A673 (cell line): ENCODE data around the gene NHSL1.

Source experiments
- CTCF ChIP-seq: fragments of 300-800, 200-600 bp; sonication (generic); conservative IDR thresholded peaks from 2 replicates; pipeline ENCODE4 v1.5.1; 2017; ENCODE audit warnings: low read depth, mild to moderate bottlenecking, antibody characterized with exemption, low read length, moderate library complexity, mixed read lengths
- EZH2 ChIP-seq: fragments of 200-600 bp; sonication (generic); IDR thresholded peaks from 2 replicates; pipeline ENCODE4 v1.6.1; 2017; ENCODE audit warnings: borderline replicate concordance, low read depth, mild to moderate bottlenecking, mixed read lengths, antibody characterized with exemption, low read length; ENCODE audit not compliant: poor library complexity, severe bottlenecking

GRCh38 chr6:138500867-138501446 lies 1.7 kb upstream of the NHSL1 start:
- no peak for TF ChIP-seq CTCF
- no peak for TF ChIP-seq EZH2
